Measurements from ENCODE around the gene TAOK3.

GRCh38 chr12:118107694-118108093 is 265.0 kb downstream of the TAOK3 start:
- TF ChIP-seq, protein P1, sequence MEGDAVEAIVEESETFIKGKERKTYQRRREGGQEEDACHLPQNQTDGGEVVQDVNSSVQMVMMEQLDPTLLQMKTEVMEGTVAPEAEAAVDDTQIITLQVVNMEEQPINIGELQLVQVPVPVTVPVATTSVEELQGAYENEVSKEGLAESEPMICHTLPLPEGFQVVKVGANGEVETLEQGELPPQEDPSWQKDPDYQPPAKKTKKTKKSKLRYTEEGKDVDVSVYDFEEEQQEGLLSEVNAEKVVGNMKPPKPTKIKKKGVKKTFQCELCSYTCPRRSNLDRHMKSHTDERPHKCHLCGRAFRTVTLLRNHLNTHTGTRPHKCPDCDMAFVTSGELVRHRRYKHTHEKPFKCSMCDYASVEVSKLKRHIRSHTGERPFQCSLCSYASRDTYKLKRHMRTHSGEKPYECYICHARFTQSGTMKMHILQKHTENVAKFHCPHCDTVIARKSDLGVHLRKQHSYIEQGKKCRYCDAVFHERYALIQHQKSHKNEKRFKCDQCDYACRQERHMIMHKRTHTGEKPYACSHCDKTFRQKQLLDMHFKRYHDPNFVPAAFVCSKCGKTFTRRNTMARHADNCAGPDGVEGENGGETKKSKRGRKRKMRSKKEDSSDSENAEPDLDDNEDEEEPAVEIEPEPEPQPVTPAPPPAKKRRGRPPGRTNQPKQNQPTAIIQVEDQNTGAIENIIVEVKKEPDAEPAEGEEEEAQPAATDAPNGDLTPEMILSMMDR (IDR thresholded peaks at IDR 0.05; ENCODE audit: low read length) = no peak
- TF ChIP-seq EZH2 (IDR thresholded peaks at IDR 0.05; ENCODE audit: borderline replicate concordance, low read length) = no peak

Measured in OCI-LY1 (cell line).